NCI-H1048 (cell line): Measurements from ENCODE around the gene MRPL48.
A peak's percentile ranks its signal among the peaks of the same experiment; 100 is the strongest.
"Not testable (repeated sequence)": the region's sequence is repeated elsewhere in the genome, so short reads cannot be mapped to it uniquely, and the experiment has no call there.

ENCODE experiments used
- DNase-seq: peaks from one replicate; lab custom pipeline; 2025; lab: John Stamatoyannopoulos, UW

Gene MRPL48

DNA sequence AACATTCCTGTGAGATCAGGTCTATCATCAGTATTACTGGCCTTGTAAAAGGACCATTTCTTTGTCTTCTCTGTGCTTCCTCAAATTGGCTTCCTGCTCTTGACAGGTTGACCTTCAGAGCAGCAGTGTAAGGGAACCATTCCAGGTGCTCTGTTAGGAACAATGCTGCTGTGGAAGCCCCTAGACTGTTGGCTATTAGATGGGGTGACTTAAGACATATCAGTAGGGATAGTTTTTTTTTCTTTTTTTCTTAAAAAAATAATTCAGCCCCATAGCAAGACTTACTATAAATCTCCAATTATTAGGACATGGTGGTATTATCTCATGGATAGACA, 51.4 kb downstream of the MRPL48 start:
- DNase-seq = no peak

GRCh38 chr11:73851046-73851764, 63.5 kb downstream of the MRPL48 start:
- no peak for DNase-seq

DNA sequence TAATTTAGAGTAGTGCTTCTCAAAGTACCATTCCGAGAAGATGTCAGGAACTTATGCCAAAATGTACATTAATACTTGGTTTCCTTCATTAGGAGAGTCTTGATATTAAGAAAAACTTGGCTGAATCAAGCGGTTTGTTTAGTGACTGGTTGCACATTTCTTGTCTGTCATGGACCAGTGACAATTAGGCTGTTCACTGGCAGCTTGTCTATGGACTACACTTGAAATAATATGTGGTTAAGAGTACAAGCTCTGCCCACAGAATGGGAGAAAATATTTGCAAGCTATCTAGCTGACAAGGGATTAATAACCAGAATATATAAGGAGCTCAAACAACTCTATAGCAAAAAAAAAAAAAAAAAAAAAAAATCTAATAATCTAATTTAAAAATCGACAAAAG, 64.4 kb downstream of the MRPL48 start:
- DNase-seq = no peak

GRCh38 chr11:73854680-73855079, 67.0 kb downstream of the MRPL48 start:
- DNase-seq = no peak

DNA sequence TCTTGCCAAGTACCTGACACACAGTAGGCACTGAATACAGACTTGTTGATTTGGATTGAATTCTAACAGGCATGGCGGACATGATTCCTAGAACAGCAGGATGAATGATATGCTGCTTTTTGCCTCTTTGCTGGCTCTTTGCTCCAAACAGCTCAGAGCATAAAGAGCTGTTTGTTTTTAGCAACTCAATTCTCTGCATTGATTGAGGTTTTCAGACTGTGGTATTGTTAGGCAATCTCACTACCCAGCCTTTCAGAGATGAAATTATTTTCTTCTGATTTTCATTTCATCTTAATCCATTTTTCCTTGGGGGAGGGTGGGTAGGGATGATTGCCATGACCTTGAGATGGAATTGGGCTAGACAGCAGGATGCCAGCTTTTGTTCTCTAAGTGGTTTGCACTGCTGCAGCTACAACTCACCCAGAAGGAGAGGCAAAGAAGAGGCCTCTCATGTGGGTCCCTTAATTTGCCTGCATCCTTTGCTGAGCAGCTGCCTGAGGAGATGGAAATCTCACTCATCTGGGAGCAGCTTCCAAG, 68.4 kb downstream of the MRPL48 start:
- DNase-seq = no peak

DNA sequence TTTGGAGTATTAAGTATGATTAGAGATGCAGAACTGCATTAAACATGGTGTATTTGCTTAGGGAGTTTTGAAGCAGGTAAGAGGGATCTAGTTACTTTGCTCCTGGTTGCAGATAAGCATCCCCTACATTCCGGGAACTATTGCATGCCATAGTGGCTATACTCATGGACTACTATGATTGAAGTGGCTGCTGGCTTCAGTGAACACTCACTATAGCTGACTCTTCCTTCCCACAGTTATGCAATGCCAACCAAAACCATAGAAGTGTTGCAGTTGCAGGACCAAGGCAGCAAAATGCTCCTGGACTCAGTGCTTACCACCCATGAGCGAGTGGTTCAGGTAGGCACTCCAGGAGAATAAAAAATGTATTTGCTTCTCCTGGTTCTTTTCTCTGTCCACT, 72.0 kb downstream of the MRPL48 start:
- DNase-seq = no peak

DNA sequence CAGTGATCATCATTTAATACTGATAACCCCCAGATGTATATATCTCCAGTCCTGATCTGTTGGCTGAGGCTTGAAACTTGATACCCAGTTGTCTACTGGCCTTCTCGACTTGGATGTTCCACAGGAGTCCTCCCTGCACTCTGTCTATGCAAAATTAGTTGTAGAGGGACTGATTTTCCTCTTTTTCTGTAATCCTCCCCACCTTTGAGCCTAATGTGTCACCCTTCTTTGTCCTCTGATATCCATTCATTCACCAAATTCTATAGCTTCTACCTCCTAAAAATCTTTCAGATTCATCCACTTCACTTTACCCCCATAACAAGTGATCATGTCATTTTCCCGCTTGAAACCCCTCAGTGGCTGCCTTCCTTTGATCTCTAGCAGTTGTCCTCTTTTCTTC, 72.5 kb downstream of the MRPL48 start:
- no peak for DNase-seq

DNA sequence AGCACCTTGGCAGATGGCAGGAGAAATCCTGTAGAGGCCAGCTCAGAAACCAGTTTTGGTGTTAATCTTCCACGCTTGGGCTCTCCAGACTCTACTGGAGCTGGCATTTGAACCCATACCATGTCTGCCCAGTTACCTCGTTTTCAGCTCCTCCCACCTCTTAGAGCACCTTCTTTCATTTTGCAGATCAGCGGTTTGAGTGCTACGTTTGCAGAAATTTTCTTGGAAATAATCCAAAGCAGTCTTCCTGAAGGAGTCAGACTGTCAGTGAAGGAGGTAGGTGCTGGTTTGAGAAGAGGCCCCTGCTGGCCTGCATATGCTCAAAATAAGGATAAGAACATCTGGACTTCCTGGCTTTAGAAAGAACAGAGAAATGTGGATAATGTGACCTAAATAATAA, 75.3 kb downstream of the MRPL48 start:
- no peak for DNase-seq

DNA sequence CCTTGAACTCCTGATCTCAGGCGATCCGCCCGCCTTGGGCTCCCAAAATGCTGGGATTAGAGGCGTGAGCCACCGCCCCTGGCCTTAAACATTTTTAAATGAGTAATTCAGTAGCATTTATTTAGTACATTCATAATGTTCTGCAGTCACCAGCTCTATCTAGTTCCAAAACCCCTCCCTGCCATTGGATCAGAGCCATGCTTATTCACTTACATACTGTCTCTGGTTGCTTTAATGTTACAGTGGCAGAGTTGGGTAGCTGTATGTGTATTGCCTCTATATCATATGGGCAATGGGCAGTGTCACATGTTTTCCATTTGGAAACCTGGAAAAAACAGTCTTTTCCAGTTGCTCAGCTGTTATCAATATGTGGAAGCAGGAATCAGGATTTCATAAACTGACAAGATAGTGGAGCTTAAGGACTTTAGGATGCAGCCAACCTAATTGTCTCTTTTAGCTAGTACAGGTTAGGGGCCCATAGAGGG, 78.5 kb downstream of the MRPL48 start:
- no peak for DNase-seq

- no peak for DNase-seq
These were observed 78.9 kb downstream of the MRPL48 start for GRCh38 chr11:73866586-73866996.

DNA sequence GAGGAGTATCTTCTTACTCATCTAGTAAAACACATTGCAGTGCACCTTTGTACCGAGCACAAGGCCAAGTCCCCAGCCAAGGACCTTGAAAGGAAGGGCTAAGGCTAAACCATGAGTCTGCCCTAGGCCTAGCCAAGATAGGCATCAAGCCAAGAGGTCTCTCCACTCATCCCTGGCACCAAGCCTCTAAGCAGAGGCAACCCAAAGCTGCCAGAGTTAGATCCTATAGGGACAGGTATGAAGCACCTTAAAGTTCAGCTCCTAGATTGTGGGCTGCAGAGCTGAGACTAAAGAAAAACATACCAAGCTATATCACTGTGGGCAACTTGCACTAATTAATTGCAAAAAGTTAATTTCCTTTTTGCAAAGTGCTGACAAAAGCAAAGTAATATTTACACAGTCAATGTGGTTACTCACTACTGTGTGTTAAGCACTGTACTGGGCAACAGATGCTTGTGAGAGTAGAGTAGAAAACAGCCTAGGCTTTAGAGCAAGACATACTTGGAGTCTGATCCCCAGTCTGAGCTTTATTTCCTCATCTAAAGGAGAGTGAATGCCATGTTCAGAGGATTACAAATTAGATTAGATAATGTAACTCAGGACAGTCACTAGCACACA, 81.8 kb downstream of the MRPL48 start:
- DNase-seq = no peak

- DNase-seq = no peak
These were observed 82.6 kb downstream of the MRPL48 start for GRCh38 chr11:73870261-73870660.

DNA sequence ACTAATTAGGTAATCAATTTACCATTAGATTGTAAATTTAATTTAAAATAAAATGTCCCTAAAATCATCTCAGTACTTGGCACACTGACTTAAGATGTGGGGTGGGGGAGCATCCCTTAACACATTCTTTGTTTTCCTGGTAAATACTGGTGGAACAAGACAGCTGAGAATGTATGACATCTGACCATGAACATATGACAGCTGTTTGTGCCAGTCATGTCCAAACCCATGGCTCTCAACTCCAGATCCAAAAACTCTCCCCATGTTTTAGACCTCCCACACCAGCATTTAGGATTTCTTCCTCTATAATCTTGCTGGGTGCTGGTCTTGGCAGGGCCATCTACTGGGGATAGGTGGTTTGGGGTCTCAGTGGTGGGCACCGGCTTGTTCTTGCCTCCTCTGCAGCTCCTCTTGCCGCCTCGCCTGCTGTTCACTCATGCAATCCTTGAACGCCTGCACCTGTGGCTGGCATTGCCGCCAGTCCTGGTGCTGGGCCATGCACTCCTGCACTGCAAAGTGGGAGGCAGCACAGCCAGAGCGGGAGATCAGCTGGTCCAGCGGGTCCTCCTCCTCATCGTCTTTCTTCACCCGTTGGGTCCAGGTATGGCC, 85.2 kb downstream of the MRPL48 start:
- no peak for DNase-seq

GRCh38 chr11:73875380-73875779, 87.7 kb downstream of the MRPL48 start:
- no peak for DNase-seq

GRCh38 chr11:73875840-73876239, 88.2 kb downstream of the MRPL48 start:
- DNase-seq = no peak

DNA sequence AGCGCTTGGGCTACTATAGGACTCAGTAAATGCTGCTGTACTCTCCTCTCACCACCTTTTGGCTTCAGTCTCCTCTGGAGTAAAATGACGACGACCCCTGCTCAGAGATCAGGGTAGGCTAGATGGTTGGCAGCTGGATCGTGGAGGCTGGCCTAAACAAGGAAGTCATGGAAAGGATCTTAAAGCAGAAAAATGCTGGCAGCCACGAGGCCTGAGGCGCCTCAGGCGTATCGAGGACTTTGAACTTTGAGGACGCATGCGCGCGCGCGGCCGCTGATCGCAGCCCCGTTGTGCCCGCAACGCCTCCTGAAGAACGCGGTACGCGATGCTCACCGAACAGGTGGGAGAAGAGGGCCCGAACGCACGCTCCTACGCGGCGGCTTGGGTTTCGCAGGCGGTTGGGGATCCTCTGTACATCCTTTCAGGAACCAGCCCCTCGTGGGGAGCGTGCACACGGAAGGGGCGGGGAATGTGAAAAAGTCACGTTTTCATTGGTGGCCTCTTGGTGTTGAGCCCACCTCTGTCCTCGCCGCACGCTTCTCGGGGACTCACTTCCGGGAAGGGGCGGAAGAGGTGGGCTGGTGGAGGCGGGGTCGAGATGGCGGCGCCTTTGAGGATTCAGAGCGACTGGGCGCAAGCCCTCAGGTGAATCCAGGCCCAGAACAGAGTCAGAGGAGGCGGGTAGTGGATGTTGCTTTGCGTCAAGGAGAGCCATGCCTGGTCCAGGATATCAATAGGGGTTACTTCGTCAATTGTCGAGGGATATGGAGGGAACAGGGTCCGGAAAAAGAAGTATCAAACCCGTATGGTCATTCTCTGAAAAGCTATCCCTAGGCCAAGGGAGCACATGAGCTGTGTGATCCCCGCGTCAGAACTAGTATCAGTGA, 89.0 kb downstream of the MRPL48 start, which contains the start of the genes COA4 and PAAF1:
COA4 (minus strand) TSS at position 423 of the 887 bp plus-strand sequence. CDS start 3,468 bp downstream, outside the sequence.
PAAF1 (plus strand) TSS at position 576 of the 887 bp plus-strand sequence; CDS start at position 599, 23 bp downstream.
- peak; percentile 97 for DNase-seq

DNA sequence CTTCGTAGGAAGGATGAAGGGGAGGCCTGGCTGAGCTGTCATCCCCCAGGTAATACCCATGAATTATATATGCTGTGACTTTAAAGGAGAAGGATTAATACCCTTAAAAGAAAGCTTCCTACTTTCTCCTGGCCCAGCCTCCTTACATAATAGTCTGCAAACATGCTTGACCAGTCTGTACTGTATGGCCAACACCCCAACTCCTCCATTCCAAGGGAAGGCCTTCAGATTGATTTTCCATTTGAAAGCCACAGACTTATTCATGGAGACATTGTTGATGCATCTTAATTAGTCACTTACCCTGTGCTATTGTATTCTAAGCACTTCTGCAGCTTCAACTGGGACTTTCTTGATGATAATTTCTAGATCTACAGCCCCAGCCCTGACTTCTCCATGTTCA, 91.1 kb downstream of the MRPL48 start:
- no peak for DNase-seq

DNA sequence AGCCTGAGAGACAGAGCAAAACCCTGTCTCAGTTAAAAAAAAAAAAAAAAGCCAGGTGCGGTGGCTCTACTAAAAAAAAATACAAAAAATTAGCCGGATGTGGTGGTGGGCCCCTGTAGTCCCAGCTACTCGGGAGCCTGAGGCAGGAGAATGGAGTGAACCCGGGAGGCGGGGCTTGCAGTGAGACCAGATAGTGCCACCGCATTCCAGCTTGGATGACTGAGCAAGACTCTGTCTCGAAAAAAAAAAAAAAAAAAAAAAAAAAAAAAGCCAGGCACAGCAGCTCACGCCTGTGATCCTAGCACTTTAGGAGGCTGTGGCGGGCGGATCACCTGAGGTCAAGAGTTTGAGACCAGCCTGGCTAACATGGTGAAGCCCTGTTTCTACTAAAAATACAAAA, 92.8 kb downstream of the MRPL48 start:
- not testable (repeated sequence) for DNase-seq

GRCh38 chr11:73883856-73884255, 96.2 kb downstream of the MRPL48 start:
- no peak for DNase-seq

GRCh38 chr11:73888244-73888643, 100.6 kb downstream of the MRPL48 start:
- DNase-seq = no peak

- no peak for DNase-seq
These were observed 101.3 kb downstream of the MRPL48 start for GRCh38 chr11:73889019-73889418.

DNA sequence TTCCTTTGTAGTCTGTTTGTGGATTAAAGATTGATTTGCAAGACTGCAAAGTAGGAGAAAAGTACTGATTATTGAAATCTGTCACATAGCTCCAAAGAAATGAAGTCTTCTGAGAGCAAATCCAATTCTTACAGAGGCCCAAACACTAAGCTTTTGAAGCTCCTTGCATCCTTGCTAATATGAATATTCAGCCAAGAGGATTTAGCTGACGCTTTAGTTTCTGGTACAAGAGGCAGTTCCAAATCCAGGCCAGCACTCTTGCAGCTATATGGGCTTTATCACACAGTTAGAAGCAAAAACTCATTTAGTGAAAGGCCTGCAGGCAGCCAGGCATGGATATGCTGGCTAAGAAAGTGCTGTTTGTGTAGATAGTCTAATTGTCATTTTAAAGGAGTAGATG, 101.9 kb downstream of the MRPL48 start:
- DNase-seq = no peak
